Upper lobe of left lung (tissue), 4 donors: ENCODE results near the gene PMPCA.

Source experiments
- CTCF ChIP-seq, 6 experiments: fragments of 450-650 bp in 4 of 6; fragments of 200-600 bp in 2 of 6; sonication (generic) in 2 of 6; IDR thresholded peaks; one replicate each; pipeline ENCODE4 v1.5.1; 2016 to 2019; ENCODE audit warnings: antibody characterized with exemption in 6 of 6
- EP300 ChIP-seq, 4 donors: sonication (generic); formaldehyde crosslinking; IDR thresholded peaks; one replicate each; pipeline ENCODE4 v1.5.1; 2017; ENCODE audit warnings: antibody characterized with exemption in 4 of 4, control low read depth in 2 of 4
- POLR2A ChIP-seq, 4 donors: fragments of 450-650 bp; IDR thresholded peaks; one replicate each; pipeline ENCODE4 v1.5.1; 2016 to 2017; ENCODE audit warnings: antibody characterized with exemption in 4 of 4, mild to moderate bottlenecking in 2 of 4
- POLR2AphosphoS5 ChIP-seq, 2 donors: sonication (generic); formaldehyde crosslinking; IDR thresholded peaks; one replicate each; pipeline ENCODE4 v1.5.1; 2017; ENCODE audit warnings: antibody characterized with exemption in 2 of 2

GRCh38 chr9:136466155-136466541 is 55.7 kb downstream of the PMPCA start:
- TF ChIP-seq POLR2AphosphoS5 (IDR thresholded peaks at IDR 0.05) = no peak
- no peak for TF ChIP-seq CTCF (IDR thresholded peaks at IDR 0.05)
- no peak for TF ChIP-seq EP300 (IDR thresholded peaks at IDR 0.05)
- TF ChIP-seq POLR2A (IDR thresholded peaks at IDR 0.05) = no peak
